Measurements from ENCODE around the gene EGFLAM. TPM values are rescaled to one million over a fixed set of nuclear protein-coding genes. Genes with fewer than 3 reads are reported as not detected.

The EGFLAM gene
- total RNA-seq, 1 experiment from 2014 or later, result 45.4 TPM

GRCh38 chr5:38466424-38467189 lies 208.2 kb downstream of the EGFLAM start:
- no TSS peak for BruUV-seq (replicated peaks)
- Histone ChIP-seq H3K27ac (ENCODE audit: low read depth, low read length, poor library complexity, severe bottlenecking) (no peak overlapping the region), H3K9me3 (ENCODE audit: low read depth, low read length, poor library complexity, severe bottlenecking) (no peaks in the 10 kb centered on the region), H3K27me3 (replicated peaks; ENCODE audit: insufficient read depth, low read depth, low read length, poor library complexity) (no peaks in the 10 kb centered on the region), H3K4me3 (ENCODE audit: low read depth, low read length, poor library complexity, severe bottlenecking) (no peak overlapping the region), H3K4me1 (ENCODE audit: insufficient read depth, low read length, poor library complexity, severe bottlenecking) (no peaks in the 10 kb centered on the region), H3K36me3 (ENCODE audit: insufficient read depth, low read length, poor library complexity, severe bottlenecking) (peaks cover 11% of the 10 kb centered on the region)
- intact Hi-C loops (cut with micrococcal nuclease; ENCODE audit: unreplicated experiment), result no loop called here
- no peak for DNase-seq (ENCODE audit: low spot score)
- ChIA-PET POLR2A (ENCODE audit: low non-redundant PET) (no interaction called here), CTCF (interaction anchor here (1.5 kb wide), 1 partner anchor 343 kb away, joined by 3 read pairs; no protein-coding TSS in a partner anchor)
- TF ChIP-seq CTCF (conservative IDR thresholded peaks at IDR 0.05; ENCODE audit: low read depth, low read length) (no peak), EZH2 (IDR thresholded peaks at IDR 0.05; ENCODE audit: borderline replicate concordance, low read depth, low read length, poor library complexity, severe bottlenecking) (no peak)

GRCh38 chr5:38467353-38468040 lies 209.1 kb downstream of the EGFLAM start:
- ChIA-PET POLR2A (ENCODE audit: low non-redundant PET) (no interaction called here), CTCF (interaction anchor here (1.5 kb wide), 1 partner anchor 343 kb away, joined by 3 read pairs; no protein-coding TSS in a partner anchor)
- H3K9me3 ChIP-seq (ENCODE audit: low read depth, low read length, poor library complexity, severe bottlenecking), result no peaks in the 10 kb centered on the region
- BruUV-seq (replicated peaks), result no TSS peak
- no peak overlapping the region for H3K27ac ChIP-seq (ENCODE audit: low read depth, low read length, poor library complexity, severe bottlenecking)
- H3K27me3 ChIP-seq (replicated peaks; ENCODE audit: insufficient read depth, low read depth, low read length, poor library complexity), result no peaks in the 10 kb centered on the region
- H3K4me1 ChIP-seq (ENCODE audit: insufficient read depth, low read length, poor library complexity, severe bottlenecking), result no peaks in the 10 kb centered on the region
- TF ChIP-seq CTCF (conservative IDR thresholded peaks at IDR 0.05; ENCODE audit: low read depth, low read length) (no peak), EZH2 (IDR thresholded peaks at IDR 0.05; ENCODE audit: borderline replicate concordance, low read depth, low read length, poor library complexity, severe bottlenecking) (no peak)
- H3K36me3 ChIP-seq (ENCODE audit: insufficient read depth, low read length, poor library complexity, severe bottlenecking), result peaks cover 11% of the 10 kb centered on the region
- H3K4me3 ChIP-seq (ENCODE audit: low read depth, low read length, poor library complexity, severe bottlenecking), result no peak overlapping the region
- intact Hi-C loops (cut with micrococcal nuclease; ENCODE audit: unreplicated experiment), result no loop called here
- no peak for DNase-seq (ENCODE audit: low spot score)

- TF ChIP-seq CTCF (conservative IDR thresholded peaks at IDR 0.05; ENCODE audit: low read depth, low read length) (no peak), EZH2 (IDR thresholded peaks at IDR 0.05; ENCODE audit: borderline replicate concordance, low read depth, low read length, poor library complexity, severe bottlenecking) (no peak)
- Histone ChIP-seq H3K27ac (ENCODE audit: low read depth, low read length, poor library complexity, severe bottlenecking) (no peak overlapping the region), H3K4me1 (ENCODE audit: insufficient read depth, low read length, poor library complexity, severe bottlenecking) (no peaks in the 10 kb centered on the region), H3K36me3 (ENCODE audit: insufficient read depth, low read length, poor library complexity, severe bottlenecking) (peaks cover 11% of the 10 kb centered on the region), H3K27me3 (replicated peaks; ENCODE audit: insufficient read depth, low read depth, low read length, poor library complexity) (no peaks in the 10 kb centered on the region), H3K4me3 (ENCODE audit: low read depth, low read length, poor library complexity, severe bottlenecking) (no peak overlapping the region), H3K9me3 (ENCODE audit: low read depth, low read length, poor library complexity, severe bottlenecking) (no peaks in the 10 kb centered on the region)
- intact Hi-C loops (cut with micrococcal nuclease; ENCODE audit: unreplicated experiment), result no loop called here
- ChIA-PET CTCF (interaction anchor here (1.5 kb wide), 1 partner anchor 342 kb away, joined by 3 read pairs; no protein-coding TSS in a partner anchor), POLR2A (ENCODE audit: low non-redundant PET) (no interaction called here)
- no TSS peak for BruUV-seq (replicated peaks)
- no peak for DNase-seq (ENCODE audit: low spot score)
Observed at GRCh38 chr5:38468202-38468673, 209.9 kb downstream of the EGFLAM start.
